ENCODE data around the gene FXYD3.

DNA sequence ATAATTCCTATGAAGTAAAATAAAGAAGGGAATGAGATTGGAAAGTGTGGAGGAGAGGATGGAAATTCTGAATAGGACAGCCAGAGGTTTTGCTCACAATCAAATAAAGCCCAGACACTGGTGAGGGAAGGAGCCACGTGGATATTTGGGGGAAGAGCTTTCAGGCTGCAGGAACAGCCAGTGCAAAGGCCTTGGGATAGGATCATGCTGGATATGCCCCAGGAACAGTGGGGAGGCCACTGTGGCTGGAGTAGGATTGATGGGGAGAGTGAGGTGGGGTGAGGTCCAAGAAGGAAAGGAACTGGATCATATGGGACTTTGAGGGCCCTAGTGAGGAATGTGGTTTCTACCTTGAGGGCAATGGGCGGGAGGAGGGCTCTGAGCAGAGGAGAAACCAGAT is 34.8 kb downstream of the FXYD3 start:
- TF ChIP-seq, protein P1, sequence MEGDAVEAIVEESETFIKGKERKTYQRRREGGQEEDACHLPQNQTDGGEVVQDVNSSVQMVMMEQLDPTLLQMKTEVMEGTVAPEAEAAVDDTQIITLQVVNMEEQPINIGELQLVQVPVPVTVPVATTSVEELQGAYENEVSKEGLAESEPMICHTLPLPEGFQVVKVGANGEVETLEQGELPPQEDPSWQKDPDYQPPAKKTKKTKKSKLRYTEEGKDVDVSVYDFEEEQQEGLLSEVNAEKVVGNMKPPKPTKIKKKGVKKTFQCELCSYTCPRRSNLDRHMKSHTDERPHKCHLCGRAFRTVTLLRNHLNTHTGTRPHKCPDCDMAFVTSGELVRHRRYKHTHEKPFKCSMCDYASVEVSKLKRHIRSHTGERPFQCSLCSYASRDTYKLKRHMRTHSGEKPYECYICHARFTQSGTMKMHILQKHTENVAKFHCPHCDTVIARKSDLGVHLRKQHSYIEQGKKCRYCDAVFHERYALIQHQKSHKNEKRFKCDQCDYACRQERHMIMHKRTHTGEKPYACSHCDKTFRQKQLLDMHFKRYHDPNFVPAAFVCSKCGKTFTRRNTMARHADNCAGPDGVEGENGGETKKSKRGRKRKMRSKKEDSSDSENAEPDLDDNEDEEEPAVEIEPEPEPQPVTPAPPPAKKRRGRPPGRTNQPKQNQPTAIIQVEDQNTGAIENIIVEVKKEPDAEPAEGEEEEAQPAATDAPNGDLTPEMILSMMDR (IDR thresholded peaks at IDR 0.05) = no peak
- no peak for TF ChIP-seq POLR2A (IDR thresholded peaks at IDR 0.05)
